ENCODE data around the gene THSD7A.

The THSD7A gene, protein sequence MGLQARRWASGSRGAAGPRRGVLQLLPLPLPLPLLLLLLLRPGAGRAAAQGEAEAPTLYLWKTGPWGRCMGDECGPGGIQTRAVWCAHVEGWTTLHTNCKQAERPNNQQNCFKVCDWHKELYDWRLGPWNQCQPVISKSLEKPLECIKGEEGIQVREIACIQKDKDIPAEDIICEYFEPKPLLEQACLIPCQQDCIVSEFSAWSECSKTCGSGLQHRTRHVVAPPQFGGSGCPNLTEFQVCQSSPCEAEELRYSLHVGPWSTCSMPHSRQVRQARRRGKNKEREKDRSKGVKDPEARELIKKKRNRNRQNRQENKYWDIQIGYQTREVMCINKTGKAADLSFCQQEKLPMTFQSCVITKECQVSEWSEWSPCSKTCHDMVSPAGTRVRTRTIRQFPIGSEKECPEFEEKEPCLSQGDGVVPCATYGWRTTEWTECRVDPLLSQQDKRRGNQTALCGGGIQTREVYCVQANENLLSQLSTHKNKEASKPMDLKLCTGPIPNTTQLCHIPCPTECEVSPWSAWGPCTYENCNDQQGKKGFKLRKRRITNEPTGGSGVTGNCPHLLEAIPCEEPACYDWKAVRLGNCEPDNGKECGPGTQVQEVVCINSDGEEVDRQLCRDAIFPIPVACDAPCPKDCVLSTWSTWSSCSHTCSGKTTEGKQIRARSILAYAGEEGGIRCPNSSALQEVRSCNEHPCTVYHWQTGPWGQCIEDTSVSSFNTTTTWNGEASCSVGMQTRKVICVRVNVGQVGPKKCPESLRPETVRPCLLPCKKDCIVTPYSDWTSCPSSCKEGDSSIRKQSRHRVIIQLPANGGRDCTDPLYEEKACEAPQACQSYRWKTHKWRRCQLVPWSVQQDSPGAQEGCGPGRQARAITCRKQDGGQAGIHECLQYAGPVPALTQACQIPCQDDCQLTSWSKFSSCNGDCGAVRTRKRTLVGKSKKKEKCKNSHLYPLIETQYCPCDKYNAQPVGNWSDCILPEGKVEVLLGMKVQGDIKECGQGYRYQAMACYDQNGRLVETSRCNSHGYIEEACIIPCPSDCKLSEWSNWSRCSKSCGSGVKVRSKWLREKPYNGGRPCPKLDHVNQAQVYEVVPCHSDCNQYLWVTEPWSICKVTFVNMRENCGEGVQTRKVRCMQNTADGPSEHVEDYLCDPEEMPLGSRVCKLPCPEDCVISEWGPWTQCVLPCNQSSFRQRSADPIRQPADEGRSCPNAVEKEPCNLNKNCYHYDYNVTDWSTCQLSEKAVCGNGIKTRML (N-terminal part only)

DNA sequence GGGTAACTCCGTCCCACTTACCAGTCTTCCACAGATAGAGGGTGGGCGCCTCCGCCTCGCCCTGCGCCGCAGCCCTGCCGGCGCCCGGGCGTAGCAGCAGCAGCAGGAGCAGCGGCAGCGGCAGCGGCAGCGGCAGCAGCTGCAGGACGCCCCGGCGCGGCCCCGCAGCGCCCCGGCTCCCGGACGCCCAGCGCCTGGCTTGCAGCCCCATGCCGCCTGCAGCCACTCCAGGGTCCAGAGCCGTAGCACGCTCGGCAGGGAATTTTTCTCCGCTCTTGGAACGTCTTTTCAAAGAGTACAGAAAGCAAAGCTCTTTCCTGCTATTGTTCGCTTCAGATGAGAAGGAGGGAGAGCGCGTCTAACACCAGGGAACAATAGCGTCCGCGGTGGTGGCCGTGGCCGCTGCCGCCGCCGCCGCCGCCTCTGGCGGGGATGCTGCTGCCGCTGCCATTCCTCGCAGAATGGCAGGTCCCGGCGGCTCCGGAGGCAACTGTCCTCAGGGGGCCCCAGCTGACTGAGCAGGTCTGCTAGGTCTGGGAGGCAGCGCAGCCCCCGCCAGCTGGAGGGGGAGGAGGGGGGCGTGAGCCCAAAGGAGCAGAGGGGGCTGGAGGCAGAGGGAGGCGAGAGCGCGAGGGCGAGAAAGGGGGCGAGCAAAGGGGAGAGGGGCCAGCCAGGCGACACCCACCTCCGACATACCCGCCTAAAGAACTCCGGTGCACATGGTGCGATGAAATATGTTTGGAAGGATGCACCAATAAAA lies at the start of gene THSD7A:
TSS of gene THSD7A (minus strand) at position 463 of the 760 bp plus-strand sequence. CDS start at position 211, 252 bp downstream.
- DNase-seq, result peak; percentile 30

DNA sequence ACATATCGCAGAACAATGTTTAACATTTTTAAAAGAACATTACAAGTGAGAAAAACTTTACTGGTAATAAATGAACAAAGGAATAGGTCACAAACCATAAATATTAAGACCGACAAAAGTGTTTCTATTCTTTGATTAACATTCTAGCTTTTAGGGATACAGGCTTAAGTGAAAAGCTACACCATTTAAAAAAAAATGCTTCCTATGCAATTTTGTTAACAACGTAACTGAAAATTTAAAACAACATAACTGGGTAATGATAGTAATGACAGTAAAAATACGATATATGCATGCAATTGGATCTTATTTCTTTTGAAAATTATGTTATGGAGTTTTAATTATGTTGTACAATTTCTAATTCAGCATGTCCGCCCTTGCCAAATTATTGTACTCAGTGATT lies 49.7 kb upstream of the THSD7A start:
- no peak for DNase-seq

DNA sequence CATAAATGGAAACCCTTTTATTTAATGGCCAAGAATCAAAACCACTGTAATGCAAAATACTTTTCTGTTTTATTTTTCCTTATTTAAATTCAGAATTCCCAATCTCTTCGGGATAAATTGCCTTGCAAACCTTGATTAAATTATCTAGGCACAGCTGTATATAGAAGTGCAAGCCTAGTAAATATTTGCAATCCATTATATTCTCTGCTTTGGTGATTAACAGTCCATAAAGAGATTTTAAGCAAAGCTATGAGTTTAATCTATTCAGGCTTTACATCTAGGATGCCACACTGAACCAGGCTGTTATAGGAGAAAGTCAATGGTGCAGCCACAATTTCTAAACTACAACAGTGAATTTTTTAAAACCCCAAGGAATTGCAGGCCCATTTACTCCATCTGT lies 43.6 kb upstream of the THSD7A start:
- DNase-seq, result no peak

DNA sequence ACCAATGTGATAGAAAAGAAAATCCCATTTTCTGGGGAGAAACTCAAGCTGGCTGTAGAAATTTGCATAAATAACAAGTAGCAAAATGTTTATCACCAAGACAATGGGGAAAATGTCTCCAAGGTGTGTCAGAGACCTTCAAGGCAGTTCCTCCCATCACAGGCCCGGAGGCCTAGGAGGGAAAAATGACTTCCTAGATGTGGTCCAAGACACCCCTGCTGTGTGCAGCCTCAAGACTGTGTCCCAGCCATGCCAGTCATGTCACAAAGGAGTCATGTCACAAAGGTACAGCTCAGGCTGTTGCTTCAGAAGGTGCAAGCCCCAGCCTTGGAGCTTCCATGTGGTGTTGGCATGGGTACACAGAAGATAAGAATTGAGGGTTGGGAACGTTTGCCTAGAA lies 33.7 kb upstream of the THSD7A start:
- DNase-seq, result no peak

DNA sequence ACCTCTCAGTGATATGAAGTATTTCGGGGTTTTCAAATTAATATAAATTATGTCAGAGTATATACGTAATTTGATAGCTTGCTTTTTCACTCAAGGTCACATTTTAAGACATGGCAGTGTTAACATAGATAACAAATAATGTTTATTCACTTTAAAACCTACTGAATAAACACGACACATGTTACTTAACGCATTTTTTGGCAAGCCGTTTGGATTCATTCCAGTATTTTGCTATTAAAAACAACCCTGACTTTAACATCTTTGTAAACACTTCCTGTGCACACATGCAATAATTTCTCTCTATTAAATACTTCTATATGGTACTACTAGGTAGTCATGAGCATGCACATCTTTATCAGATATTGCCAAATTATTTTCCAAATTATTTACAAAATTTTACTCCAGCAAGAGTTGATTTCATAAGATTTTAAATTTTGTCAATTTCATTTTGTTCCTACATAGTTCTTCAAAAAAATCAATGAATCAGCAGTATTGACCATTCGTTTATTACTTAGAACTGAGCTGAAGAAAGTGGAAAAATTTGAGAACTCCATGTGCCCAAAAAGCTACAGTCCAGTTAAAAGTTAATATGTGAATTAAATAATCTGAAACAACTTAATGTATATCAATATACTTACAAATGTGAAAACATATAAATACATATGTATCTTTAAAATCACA lies 26.8 kb upstream of the THSD7A start:
- no peak for DNase-seq

DNA sequence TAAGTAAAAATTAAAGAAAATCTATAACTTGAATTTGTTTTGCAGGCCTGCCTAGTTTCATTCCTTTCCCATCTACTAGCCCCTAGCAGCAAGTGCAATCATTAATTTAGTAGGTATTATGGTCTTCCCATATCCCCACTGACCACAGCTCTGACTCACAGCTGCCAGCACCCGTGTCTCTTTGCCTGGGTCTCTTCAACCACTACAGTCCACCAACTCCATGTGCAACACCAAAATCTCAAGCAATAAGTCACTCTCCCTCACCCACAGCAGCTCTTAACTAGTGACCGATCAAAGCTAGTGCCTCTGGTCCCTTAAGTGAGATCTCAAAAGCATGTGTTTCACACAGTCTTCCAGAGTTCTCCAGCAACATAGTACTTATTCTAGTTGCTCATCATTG lies 26.0 kb upstream of the THSD7A start:
- DNase-seq, result no peak

DNA sequence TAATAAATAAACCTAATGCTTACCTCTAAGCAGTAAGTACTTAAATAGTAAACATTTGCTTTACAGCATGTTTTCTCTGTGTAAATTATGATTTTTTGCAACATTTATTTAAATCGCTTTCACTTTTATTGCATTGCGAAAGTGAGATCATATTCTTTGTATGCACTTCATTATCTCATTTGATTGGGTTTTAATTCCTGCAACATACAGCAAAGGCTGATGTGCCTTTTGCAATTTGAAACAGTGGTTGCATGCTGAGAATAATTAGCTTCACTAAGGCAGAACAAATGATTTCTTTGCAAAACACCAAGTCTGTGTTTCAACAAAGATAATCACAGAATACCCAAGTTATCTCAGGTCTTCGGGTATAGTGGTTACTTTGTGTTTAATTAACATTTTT lies 16.3 kb upstream of the THSD7A start:
- DNase-seq, result no peak

DNA sequence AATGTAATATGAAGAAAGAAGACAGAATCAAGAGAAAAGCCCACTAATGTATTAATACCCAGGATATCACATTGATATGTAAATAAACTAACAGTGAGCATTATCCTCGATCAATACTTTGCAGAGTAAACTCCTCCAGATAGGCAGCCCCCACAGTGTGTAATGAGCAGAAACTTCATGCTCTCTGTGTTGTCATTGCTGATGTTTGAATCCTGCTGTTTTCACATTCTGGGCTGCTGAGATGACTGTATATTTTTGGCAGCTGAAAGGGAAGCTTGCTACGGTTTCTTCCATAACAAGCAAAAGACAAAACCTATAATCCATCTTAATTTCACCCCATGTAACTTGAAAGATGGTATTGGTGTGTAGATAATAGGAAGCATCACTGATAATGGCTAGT lies 15.3 kb upstream of the THSD7A start:
- no peak for DNase-seq

DNA sequence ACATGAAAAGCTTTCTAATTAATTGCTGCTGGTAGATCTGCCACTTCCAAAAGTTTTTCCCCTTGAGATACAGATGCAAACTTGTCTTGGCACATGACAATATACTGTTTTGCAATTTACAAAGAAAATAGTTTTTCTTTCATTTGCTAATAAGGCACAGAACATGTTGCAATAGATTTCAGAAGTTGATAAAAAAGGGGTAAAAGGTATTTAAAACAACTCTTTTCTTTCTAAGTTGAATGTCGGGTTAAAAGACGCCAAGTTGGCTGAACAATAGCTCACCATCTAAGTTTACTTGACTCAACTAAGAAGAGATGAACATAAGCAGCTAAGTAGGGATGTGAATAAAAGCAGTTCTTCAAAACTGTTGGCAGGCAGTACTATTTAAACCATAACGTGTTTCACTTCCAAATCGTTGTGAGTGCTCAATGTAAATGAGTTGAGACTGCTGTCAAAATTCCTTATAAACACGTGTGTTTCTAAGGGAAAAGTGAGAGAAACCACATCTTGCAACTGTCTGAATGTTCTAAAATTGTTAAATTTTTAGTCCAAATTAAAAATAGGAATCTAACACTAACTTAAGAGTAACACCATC lies 14.5 kb upstream of the THSD7A start:
- DNase-seq, result no peak

DNA sequence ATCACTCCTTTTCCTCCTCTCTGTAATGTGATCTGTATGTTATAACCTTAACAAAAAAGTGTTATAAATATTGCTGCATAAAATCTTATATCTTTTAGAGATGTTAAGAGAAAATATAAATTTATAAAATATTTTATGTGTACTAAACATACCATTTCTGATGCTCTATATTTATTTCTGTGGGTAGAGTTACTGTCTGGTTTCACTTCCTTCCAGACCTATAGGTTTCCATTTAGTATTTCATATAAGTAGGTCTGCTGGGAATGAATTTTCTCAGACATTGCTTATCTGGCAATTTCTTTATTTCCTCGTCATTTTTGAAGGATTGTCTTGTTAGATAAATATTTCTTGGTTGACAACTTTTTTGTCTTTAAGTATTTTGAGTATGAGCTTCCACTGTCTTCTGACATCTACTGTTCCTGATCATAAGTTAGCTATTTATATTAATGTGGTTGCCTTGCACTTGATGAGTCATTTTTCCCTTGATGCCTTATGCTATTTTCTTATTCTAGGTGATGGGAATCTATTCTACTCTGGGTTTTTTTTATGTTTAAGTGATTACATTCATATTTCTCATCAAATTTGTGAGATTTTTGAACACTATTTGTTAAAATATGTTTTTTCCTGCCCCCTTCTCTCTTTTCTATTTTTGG lies 11.2 kb upstream of the THSD7A start:
- peak; percentile 69 for DNase-seq

DNA sequence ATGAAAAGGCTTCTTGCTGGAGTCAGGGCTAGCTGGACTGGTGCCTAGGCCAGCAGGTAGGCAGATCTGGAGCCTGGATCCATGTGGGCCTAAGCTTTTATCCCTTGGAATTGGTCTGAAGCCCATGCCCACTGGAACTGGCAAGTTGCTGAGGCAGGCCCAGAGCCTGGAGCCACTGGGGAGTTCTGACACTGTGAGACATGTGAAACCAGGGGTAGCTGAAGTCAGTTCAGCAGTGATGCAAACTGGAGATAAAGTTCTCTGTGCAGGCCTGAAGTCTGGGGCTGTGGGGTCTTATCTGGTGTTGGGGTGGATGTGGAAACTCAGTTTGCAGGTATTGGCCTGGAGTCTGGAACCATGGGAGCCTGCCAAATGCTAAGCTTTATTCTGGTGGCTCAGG lies 9.7 kb upstream of the THSD7A start:
- no peak for DNase-seq

DNA sequence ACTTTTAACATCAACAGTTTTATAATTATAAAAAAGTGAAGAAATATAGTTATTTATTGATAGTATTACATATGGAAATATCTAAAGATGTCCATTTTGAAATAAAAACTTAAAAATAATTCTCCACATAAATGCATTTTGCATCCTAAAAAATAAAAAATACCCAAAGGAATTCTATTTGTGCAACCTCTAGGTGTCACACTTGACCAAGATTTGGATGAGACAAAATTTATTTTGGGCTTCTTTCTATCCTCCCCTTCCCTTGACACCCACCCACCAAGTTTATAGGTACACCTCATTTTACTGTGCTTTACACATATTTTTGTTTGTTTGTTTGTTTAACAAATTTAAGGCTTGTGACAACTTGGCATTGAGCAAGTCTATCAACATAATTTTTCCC lies 3.3 kb upstream of the THSD7A start:
- DNase-seq, result no peak

DNA sequence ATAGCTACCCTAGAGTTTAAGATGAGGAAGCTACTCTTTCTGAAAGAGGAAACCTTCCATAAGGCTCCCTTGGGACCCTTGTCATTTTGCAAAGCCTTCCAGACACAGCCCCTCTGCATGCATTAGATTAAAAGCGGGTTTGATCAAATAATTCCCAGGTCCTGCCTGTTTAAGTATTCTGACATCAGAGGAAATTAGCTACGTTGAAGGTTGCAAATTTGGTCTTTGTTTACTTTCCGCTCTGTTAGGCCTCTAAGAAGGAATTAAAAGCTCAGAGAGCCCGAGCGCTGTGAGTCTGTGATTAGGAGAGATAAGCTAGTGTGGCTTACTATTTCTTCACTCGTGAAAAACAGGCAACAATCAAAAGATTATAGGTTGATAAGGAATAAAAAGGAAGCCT lies 1.4 kb upstream of the THSD7A start:
- DNase-seq, result peak; percentile 8

DNA sequence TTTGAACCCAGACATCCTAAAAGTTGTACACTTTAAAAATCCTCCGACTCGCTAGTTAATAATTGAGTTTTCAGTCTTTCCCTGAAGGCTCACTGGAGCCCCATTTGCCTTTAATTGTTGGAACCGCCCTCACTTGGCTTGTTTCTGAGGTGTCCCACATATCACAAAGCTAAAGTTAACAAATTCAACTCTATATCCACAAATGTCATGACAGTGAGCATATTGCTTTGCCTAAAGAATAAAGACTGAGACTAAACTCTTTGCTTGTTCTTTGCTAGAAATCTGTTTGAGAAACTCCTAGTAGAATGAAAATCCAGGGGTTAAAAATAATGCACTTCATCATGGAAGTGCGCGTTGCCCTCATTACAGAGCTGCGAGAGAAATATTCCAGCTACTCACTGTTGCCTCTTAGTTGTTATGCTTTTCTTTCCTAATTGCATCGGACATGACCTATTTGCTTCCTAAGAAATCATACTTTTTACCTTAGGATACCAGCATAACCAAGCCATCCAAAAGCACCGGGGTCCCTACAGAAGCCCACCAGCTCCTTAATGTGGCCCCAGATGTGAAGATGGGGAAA lies 752 bp downstream of the THSD7A start:
- no peak for DNase-seq

DNA sequence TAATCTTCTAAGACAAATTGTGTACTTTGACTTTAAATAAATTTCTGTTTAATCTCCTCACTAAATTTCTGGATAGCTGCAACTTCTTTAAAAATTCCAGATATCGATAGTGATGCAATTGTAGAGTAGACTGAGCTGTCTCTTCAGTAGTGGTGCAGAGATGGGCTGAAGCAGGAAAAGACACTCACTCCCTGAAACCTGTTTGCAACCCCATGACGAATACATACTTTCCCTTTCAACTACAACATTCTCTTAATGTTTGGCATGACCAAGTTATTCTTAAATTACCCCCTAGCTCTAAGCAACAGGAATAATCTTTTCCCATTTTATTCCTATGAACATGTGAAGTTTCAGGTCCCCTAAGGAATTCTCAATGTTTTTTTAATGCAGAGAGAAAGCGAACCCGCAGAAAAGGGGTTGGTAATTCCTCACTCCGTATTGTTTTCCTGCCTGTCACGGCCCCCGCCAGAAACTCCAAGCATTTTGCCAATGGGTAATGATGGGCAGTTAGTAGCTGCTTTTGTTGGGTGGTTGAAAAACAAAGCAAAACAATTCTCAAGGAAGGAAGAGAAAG lies 1.3 kb downstream of the THSD7A start:
- no peak for DNase-seq

DNA sequence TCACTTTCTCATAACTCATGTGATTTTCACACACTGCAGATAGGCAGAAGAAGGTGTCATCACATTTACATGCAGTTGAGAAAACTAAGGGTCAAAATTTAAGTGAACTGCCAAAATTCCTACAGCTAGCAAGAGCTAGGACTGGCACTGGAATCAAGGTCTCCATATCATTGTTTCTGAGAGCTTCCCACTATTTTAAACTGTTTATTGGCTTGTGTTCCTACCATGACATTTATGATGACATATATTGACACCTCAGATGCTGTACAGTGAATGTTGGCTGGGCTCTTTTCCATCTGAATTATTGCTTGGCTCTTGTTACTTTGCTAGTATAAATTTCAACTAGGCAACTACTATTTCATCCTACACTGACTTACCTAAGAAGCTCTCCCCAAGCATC lies 2.0 kb downstream of the THSD7A start:
- DNase-seq, result peak; percentile 8

DNA sequence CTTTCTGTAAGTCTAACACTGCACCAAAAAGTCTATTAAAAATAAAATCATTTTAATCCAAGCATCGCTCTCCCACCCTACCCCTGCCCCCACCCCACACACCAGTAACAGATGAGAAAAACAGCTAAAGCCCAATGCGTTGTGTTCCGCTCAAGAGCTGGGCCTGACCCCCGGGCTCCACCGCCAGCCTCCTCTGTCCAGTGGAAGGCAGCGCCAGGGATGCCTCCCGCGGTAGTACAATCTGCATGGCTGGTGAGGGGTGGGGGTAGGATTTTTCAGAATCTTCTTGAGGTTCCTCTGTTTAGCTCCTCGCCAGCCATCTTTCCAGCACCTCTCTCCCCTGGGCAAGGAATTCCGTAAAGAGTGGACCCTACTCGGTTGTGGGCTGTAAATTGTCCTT lies 12.1 kb downstream of the THSD7A start:
- DNase-seq, result no peak

DNA sequence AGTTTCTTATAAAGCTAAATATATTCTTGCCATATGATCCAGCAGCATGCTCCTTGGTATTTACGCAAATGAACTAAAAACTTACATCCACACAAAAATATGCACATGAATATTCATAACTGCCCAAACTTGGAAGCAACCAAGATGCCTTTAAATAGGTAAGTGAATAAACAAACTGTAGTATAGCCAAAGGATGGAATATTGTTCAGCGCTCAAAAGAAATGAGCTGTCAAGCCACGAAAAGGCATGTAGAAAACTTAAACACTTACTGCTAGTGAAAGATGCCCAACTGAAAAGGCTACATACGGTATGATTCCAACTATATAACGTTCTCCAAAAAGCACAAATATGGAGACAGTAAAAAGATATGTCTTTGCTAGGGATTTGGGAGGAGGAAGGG lies 12.7 kb downstream of the THSD7A start:
- no peak for DNase-seq

DNA sequence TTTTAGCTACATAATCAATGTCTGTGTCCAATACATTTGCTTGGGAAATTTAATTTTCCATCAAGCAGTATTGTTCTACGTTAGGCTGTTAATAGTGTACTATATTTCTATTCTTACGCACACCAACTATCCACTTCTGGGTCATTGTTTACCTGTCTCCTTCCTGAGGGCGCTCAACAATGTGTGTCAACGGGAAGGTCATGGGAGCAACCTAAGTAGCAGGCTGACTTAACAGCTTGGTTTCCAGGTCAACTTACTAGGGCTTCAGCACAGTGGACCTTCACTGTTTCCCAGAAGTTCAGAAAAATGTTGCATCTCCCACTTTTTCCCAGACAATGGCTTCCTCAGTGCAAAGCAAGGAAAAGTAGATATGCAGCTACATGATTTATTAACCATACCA lies 13.7 kb downstream of the THSD7A start:
- DNase-seq, result no peak

DNA sequence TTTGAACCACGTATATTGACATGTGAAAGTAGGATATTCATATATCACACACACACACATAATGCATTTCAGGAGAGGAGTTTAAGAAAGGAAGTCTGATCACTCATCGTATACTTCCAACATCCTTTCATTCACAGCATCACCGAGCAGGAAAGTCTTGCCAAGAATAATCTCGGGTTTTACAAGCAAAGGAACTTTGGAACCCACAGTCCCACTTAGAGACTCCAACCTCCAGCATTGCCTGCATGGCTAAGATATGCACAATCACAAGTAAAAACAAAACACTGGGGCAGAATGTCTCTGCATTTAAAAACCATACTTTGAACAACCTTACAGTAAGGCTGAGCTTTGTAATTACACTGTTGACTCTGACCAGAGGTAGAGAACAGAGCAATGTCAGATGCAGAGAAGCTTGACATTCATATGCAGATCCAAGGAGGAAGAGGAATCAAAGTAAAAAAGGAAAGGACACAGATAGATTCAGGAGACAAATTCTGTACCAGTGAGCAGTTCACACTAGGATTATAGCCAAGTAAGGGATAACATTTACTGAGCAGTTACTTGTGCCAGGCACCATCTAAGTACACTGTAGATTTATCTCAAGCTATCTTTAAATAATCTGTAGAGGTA lies 14.8 kb downstream of the THSD7A start:
- DNase-seq, result no peak

Data from MV-4-11 (cell line).